Myocyte (in vitro differentiated cells): ENCODE results near the gene RNU11. TPM values are rescaled to one million over a fixed set of nuclear protein-coding genes. Genes with fewer than 3 reads are reported as not detected.
A peak's percentile ranks its signal among the peaks of the same experiment; 100 is the strongest.
"Not testable (repeated sequence)": the region's sequence is repeated elsewhere in the genome, so short reads cannot be mapped to it uniquely, and the experiment has no call there.

Experiments used
- DNase-seq: peaks from one replicate; pipeline ENCODE4 v3.0.0-alpha.2; 2012; ENCODE audit warnings: low read depth
- polyA plus RNA-seq: library from polyadenylated mRNA; unstranded; fragments of >200 nt; gene quantifications from one replicate; pipeline ENCODE4 v1.2.1, GENCODE V29; 2012; ENCODE audit warnings: missing spikeins
- total RNA-seq: library from RNA; depleted of rRNA; stranded (reverse); fragments of >200 nt; gene quantifications from 2 replicates; pipeline ENCODE4 v1.2.3, GENCODE V29; 2014

Gene RNU11
- not detected in 2 replicates for total RNA-seq
- not detected for polyA plus RNA-seq

GRCh38 chr1:28648474-28649198, at the start of gene RNU11:
RNU11 (plus strand) TSS chr1:28648600.
- peak; percentile 97 for DNase-seq

- peak; percentile 97 for DNase-seq
These were observed 46.7 kb upstream of the RNU11 start for GRCh38 chr1:28601696-28602095.

- DNase-seq, result peak; percentile 84
These were observed 45.6 kb upstream of the RNU11 start for GRCh38 chr1:28602536-28603439.

- DNase-seq, result no peak
These were observed 44.0 kb upstream of the RNU11 start for GRCh38 chr1:28604411-28604810.

GRCh38 chr1:28604962-28605361, 43.4 kb upstream of the RNU11 start:
- no peak for DNase-seq

- no peak for DNase-seq
These were observed 41.6 kb upstream of the RNU11 start for GRCh38 chr1:28606771-28607170.

GRCh38 chr1:28613175-28613574, 35.2 kb upstream of the RNU11 start:
- no peak for DNase-seq

- DNase-seq, result no peak
These were observed 16.7 kb upstream of the RNU11 start for GRCh38 chr1:28631713-28632112.

GRCh38 chr1:28632560-28632959, 15.8 kb upstream of the RNU11 start:
- no peak for DNase-seq

- no peak for DNase-seq
These were observed 7.6 kb upstream of the RNU11 start for GRCh38 chr1:28640766-28641165.

- DNase-seq, result peak; percentile 38
These were observed 6.1 kb upstream of the RNU11 start for GRCh38 chr1:28642056-28642846.

GRCh38 chr1:28642847-28643635, 5.4 kb upstream of the RNU11 start, which contains the start of gene TAF12:
TAF12 (minus strand) TSS chr1:28643067; CDS start chr1:28622081, 20,986 bp downstream.
- peak; percentile 95 for DNase-seq

- DNase-seq, result no peak
These were observed 3.9 kb upstream of the RNU11 start for GRCh38 chr1:28644494-28644893.

- not testable (repeated sequence) for DNase-seq
These were observed 3.0 kb upstream of the RNU11 start for GRCh38 chr1:28645406-28645805.

GRCh38 chr1:28646040-28646439, 2.4 kb upstream of the RNU11 start:
- DNase-seq, result no peak

- DNase-seq, result peak; percentile 92
These were observed 359 bp upstream of the RNU11 start for GRCh38 chr1:28648008-28648473.

- DNase-seq, result not testable (repeated sequence)
These were observed 4.7 kb downstream of the RNU11 start for GRCh38 chr1:28653063-28653462.

GRCh38 chr1:28653870-28654269, 5.5 kb downstream of the RNU11 start:
- peak; percentile 36 for DNase-seq

- not testable (repeated sequence) for DNase-seq
These were observed 7.3 kb downstream of the RNU11 start for GRCh38 chr1:28655448-28656311.
